ENCODE data around the gene TUBA3E.
"Not testable (repeated sequence)": the region's sequence is repeated elsewhere in the genome, so short reads cannot be mapped to it uniquely, and the experiment has no call there.

The TUBA3E gene

GRCh38 chr2:130145006-130145414 is 53.2 kb downstream of the TUBA3E start, which contains the start of gene CCDC74B:
Gene CCDC74B (minus strand): TSS chr2:130145112. CDS start chr2:130144996, 116 bp downstream.
- POLR2A ChIA-PET; CTCF ChIA-PET; H3K9me3 ChIP-seq (ENCODE audit: control extremely low read depth in 1 of 5, control insufficient read depth in 4 of 5, insufficient read depth in 2 of 5, low read depth in 1 of 5, low read length in 4 of 5); H3K27ac ChIP-seq (ENCODE audit: insufficient read depth in 1 of 2, low read depth in 1 of 2, low read length in 2 of 2, poor library complexity in 1 of 2, severe bottlenecking in 2 of 2); H3K4me1 ChIP-seq (ENCODE audit: control extremely low read depth in 1 of 4, control insufficient read depth in 4 of 4, insufficient read depth in 4 of 4, low read length in 3 of 4); H3K36me3 ChIP-seq (ENCODE audit: control insufficient read depth in 4 of 4, insufficient read depth in 4 of 4, low read length in 3 of 4): not testable (repeated sequence)
- Histone ChIP-seq H3K27me3 (replicated peaks in 2 of 5; ENCODE audit: control insufficient read depth in 4 of 5, insufficient read depth in 5 of 5, low read length in 4 of 5) (peaks cover 0 to 34% (median 4%) of the 10 kb centered on the region in 5 experiments), H3K4me3 (ENCODE audit: control insufficient read depth in 1 of 7, extremely low read depth in 1 of 7, insufficient read depth in 4 of 7, low read depth in 2 of 7, low read length in 6 of 7) (peak within 1 kb of the TSS in 2 of 7 experiments; percentile 19 to 52)
- peak in 1 of 3 donors; percentile 14 for DNase-seq
- 15% methylated on average over 14 of the region's 30 CpGs for WGBS (ENCODE audit: insufficient coverage)

GRCh38 chr2:130143266-130144039 is 54.8 kb downstream of the TUBA3E start:
- CTCF ChIA-PET; POLR2A ChIA-PET; H3K27ac ChIP-seq (ENCODE audit: insufficient read depth in 1 of 2, low read depth in 1 of 2, low read length in 2 of 2, poor library complexity in 1 of 2, severe bottlenecking in 2 of 2); H3K4me1 ChIP-seq (ENCODE audit: control extremely low read depth in 1 of 4, control insufficient read depth in 4 of 4, insufficient read depth in 4 of 4, low read length in 3 of 4); H3K9me3 ChIP-seq (ENCODE audit: control extremely low read depth in 1 of 5, control insufficient read depth in 4 of 5, insufficient read depth in 2 of 5, low read depth in 1 of 5, low read length in 4 of 5); DNase-seq; H3K36me3 ChIP-seq (ENCODE audit: control insufficient read depth in 4 of 4, insufficient read depth in 4 of 4, low read length in 3 of 4): not testable (repeated sequence)
- WGBS (ENCODE audit: insufficient coverage): 41% methylated on average over 16 of the region's 28 CpGs
- Histone ChIP-seq H3K4me3 (ENCODE audit: control insufficient read depth in 1 of 7, extremely low read depth in 1 of 7, insufficient read depth in 4 of 7, low read depth in 2 of 7, low read length in 6 of 7) (peak overlapping the region in 1 of 7 experiments; percentile 33), H3K27me3 (replicated peaks in 2 of 5; ENCODE audit: control insufficient read depth in 4 of 5, insufficient read depth in 5 of 5, low read length in 4 of 5) (peaks cover 0 to 34% (median 4%) of the 10 kb centered on the region in 5 experiments)

DNA sequence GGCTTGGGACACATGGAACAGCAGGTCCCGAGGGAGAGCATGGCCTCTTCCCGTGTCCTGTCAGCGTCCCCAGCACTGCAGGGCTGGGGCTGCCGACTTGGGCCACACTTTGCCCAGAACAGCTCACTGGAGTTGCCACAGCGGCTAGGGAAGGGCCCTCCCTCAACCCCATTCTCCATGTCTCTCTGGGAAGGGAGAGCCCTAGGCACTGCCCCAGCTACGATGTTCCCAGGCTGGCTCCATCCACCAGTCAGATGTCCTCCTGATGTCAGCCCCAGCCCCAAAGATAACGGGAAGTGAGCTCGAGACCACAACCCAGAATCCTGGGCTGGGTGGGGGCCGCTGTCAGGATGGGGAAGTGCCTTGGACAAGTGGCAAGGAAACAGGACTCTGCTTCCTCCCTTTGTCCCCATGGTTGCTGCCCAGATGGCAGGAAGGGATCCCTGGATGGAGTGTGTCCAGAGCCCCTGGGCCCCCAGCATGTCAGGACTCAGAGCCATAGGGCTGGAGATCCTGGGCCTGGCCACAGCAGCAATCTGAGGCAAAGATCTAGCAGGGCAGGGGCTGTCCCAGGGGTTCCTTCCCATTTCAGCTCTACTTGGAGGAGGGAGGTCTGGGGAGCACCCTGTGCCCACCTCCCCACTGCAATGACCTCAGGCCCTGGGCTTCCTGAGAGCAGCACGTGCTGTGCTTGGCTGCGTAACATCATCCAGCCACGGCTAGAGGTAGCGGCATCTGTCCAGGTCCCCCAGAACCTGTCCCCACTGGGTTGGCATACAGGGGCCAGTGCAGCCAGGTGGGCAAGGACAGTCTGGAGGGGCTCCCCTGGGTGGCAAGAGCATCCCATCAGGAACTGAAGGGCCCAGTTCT is 55.6 kb downstream of the TUBA3E start:
- DNase-seq; H3K36me3 ChIP-seq (ENCODE audit: control insufficient read depth in 4 of 4, insufficient read depth in 4 of 4, low read length in 3 of 4); H3K9me3 ChIP-seq (ENCODE audit: control extremely low read depth in 1 of 5, control insufficient read depth in 4 of 5, insufficient read depth in 2 of 5, low read depth in 1 of 5, low read length in 4 of 5); H3K4me3 ChIP-seq (ENCODE audit: control insufficient read depth in 1 of 7, extremely low read depth in 1 of 7, insufficient read depth in 4 of 7, low read depth in 2 of 7, low read length in 6 of 7); POLR2A ChIA-PET; H3K4me1 ChIP-seq (ENCODE audit: control extremely low read depth in 1 of 4, control insufficient read depth in 4 of 4, insufficient read depth in 4 of 4, low read length in 3 of 4); H3K27ac ChIP-seq (ENCODE audit: insufficient read depth in 1 of 2, low read depth in 1 of 2, low read length in 2 of 2, poor library complexity in 1 of 2, severe bottlenecking in 2 of 2); CTCF ChIA-PET: not testable (repeated sequence)
- WGBS (ENCODE audit: insufficient coverage): 84% methylated on average over 8 of the region's 13 CpGs
- peaks cover 0 to 33% (median 4%) of the 10 kb centered on the region in 5 experiments for H3K27me3 ChIP-seq (replicated peaks in 2 of 5; ENCODE audit: control insufficient read depth in 4 of 5, insufficient read depth in 5 of 5, low read length in 4 of 5)

All from common myeloid progenitor, CD34-positive (primary cell).